ENCODE data around the gene SPON2.

GRCh38 chr4:1217366-1217765 is 45.0 kb upstream of the SPON2 start:
- TF ChIP-seq TAF1 (IDR thresholded peaks at IDR 0.05; ENCODE audit: borderline replicate concordance, low read depth, low read length): no peak
- no peak for TF ChIP-seq POLR2A (IDR thresholded peaks at IDR 0.05; ENCODE audit: low read depth, low read length)
- TF ChIP-seq POLR2AphosphoS5 (IDR thresholded peaks at IDR 0.05; ENCODE audit: low read depth, low read length): no peak

Measured in GM12892 (cell line).